Fibroblast of upper back skin (primary cell): ENCODE measurements around the gene CLPSL2.
A peak's percentile ranks its signal among the peaks of the same experiment; 100 is the strongest.

Experiments
- DNase-seq: peaks from one replicate; pipeline ENCODE4 v3.0.0-alpha.2; 2013

CLPSL2 gene

DNA sequence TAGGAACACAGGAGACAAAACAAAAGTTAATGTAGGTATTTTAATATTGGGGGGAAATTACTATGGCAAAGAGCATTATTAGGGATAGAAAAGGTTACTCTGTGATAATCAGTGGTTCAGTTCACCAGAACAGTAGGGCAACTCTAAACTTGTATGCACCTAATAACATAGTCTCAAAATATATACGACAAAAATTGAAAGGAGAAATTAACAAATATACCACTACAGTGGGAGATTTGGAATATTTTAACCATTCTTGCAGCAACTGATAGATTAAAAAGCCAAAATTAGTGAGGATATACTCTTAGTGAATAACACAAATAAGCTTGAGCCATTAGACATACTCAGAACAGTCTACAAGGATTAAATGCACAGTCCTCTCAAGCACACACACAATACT lies 28.5 kb upstream of the CLPSL2 start:
- DNase-seq, result no peak

DNA sequence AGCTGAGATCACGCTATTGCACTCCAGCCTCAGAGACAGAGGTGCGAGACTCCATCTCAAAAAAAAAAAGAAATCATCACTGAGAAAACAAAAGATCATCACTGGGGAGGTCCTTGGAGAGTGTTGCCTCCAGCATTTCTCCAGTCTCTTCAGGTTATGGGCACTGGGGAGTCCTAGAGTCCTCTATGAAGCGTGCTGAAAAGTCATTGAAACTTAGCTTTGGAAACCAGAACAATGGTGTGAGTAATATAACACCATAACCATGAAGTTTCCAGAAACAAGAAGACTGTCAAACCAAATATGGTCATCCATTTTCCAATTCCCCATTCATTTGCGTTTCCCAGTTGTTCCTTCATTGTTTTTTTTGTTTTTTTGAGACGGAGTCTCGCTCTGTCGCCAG lies 25.8 kb upstream of the CLPSL2 start:
- DNase-seq, result no peak

DNA sequence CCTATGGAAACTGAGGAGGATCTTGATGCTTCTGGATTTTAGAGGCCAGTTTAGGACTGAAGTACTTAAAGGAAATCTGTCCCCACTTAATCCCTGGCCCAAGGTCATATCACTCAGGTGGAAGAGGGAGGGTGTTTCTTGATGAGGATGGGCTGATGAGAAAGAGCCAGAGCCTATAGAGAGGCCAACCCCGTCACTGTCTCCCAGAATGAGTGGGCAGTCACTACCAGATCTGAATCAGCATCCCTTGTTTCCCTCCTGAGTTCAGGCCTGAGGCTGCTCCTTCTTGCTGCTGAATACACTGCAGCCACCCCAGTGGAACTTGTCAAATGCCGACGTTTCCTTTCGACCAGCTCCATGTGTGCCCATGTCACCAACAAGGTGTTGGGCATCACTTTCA lies 24.8 kb upstream of the CLPSL2 start:
- no peak for DNase-seq

DNA sequence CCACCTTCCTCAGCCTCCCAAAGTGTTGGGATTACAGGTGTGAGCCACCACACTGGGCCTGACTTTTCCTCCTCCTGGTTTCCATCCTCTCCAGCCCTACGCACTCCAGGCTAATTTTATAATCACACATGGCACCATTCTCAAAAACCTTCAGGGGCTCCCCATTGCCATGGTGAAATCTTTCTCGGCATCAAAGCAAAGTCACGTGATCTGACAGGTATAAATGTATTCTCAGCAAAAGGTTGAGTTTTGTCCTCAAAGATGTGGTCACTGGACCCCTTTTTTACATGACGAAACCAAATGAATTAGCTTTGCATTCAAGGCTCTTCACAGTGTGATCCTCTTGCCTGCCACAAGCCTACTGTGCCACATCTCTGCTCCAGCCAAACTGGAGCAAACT lies 24.1 kb upstream of the CLPSL2 start:
- DNase-seq, result no peak

DNA sequence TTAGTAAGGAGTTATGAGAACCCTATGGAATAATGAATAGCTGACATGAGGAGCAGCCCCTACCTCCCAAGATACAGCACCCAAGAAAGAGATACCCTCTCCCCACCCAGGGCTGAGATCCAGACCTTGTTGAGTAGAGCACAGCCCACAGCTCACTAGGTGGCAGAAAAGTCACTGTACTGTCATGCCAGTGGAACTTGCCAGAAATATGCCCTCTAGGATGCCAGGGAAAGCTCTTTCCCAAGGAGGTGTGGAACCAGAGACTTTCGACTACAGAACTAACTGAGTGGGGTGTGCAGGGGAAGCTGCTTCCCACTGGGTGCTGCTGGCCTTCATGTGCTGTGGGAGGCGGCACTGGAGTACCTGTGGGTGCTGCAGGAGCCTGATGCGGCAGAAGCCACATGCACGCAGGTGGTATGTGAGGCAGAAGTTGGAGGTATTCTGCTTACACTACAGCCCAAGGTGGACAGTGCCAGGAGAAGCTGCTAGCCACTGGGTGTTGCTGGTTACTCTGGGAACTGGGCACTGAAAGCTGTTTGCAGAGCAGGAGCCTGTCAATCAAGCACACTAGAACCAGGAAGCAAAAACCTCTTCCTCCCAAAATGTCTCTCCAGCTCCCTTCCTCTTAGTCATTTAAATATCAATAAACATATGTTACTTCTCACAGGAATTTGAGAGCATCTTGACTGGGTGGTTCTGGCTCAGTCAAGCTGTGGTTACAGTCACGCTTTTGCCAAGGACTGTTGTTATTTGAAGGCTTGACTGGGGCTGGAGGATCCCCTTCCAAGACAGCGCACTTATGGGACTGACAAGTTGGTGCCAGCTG lies 21.7 kb upstream of the CLPSL2 start:
- peak; percentile 11 for DNase-seq

DNA sequence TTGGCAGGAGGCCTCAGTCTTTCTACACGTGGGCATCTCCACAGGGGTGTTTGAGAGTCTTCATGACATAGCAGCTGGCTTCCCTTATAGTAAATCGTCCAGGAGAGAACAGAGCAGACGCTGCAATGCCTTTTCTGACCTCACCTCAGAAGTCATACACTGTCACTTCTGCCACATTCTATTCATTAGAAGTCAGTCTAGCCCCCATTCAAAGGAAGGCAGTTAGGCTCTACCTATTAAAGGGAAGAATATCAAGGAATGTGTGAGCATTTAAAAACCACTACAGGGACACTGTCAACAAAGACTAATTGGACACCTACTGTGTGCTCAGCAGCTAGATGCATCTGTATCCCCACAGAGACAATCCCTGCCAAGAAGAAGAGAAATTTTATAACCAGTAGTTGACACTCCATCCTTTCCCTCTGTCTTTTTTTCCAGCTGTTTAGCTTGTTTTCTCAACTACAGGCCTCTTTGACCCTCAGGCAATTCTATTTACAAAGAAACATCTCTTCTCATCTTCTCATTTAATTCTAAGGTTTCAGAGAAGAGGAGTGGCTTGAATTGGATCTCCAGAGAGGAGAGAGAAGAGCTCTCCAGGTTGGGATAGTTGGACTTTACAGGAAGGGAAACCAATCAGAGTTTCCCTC lies 21.0 kb upstream of the CLPSL2 start:
- DNase-seq, result no peak

DNA sequence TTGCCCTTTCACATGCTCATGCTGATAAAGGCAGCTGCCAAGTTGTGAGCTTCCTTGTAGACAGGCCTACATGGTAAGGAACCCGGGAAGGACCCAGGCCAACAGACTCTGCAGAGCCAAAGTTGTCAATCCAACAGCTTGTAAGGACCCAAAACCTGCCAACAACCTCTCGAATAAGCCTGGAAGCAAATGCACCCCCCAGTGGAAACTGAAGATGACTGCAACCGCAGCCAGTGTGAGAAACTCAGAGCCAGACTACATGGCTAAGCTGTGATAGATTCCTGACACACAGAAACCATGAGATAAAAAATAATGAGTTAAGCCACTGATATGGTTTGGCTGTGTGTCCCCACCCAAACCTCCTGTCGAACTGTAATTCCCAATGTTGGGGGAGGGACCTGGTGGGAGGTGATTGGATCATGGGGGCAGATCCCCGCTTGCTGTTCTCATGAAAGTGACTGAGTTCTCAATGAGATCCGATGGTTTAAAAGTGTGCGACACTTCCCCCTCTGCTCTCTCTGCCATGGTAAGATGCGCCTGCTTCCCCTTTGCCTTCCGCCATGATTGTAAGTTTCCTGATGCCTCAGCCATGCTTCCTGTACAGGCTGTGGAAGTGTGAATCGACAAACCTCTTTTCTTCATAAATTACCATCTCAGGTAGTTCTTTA lies 18.8 kb upstream of the CLPSL2 start:
- peak; percentile 22 for DNase-seq

DNA sequence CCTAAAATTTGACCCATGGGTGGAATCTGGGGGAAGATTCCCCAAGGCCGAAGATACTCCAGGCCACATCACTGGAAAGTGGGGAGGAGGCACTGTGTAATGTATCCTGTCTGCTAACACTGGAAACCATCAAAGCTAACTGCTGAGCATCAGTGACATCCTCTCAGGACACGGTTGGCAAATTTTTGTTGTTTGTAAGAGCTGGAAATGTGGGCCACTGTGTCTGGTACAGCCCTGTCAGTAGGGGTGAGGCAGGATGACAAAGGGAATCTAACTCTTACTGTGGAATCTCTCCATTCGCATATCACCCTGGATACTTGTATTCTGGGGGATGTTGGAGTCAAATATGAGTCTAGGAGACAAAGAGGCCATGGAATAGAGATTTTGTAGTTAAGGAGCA lies 17.0 kb upstream of the CLPSL2 start:
- no peak for DNase-seq

DNA sequence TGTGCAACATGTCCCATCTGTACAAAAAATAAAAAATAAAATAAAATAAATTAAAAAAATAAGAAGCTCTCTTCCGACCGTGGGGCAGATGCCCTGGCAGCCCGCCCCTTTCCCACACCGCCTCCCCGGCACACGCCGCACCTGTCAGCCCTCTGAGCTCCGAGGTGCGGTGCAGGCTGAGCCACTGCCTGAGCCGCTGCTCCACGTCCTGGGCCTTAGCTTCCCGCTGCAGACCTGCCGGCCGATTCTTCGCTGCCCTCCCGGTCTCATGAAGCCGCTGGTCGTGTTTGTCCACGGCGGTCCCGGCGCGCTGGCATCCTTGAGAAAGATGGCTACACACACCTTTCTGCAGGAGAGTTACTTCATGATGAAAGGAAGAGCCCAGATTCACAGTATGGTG lies 10.7 kb upstream of the CLPSL2 start:
- DNase-seq, result no peak

DNA sequence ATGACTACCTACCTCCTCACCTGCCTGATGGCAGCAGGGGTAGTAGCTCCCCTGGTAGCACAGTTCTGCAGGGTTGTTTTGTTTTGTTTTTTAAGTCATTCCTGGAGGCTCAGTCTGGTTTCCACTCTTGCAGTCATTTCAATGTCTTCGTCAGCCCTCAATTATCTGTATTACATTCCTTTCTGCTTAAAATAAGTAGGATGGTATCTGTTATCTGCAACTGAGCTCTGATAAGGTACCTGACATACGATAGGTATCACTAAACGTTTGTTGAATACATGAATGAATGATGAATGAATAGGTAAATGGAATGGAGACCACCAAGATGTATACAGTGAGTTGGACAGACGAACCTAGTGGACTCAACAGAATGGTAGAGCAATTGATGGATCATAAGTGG lies 7.2 kb upstream of the CLPSL2 start:
- no peak for DNase-seq

DNA sequence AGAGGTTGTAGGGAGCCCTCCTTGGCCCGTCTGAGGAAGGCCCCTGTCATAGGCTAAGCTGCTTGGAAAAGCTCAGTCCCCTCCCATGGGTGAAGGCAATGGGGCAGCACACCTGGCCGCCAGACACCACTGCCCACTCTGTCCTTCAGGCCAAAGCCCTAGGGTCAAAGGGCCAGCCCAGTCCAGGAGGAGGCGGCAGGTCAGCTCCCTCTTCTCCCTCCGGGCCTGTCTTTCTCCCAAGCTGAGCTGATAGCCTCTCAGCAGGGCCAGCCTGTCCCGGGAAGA lies 5.1 kb upstream of the CLPSL2 start:
- no peak for DNase-seq

DNA sequence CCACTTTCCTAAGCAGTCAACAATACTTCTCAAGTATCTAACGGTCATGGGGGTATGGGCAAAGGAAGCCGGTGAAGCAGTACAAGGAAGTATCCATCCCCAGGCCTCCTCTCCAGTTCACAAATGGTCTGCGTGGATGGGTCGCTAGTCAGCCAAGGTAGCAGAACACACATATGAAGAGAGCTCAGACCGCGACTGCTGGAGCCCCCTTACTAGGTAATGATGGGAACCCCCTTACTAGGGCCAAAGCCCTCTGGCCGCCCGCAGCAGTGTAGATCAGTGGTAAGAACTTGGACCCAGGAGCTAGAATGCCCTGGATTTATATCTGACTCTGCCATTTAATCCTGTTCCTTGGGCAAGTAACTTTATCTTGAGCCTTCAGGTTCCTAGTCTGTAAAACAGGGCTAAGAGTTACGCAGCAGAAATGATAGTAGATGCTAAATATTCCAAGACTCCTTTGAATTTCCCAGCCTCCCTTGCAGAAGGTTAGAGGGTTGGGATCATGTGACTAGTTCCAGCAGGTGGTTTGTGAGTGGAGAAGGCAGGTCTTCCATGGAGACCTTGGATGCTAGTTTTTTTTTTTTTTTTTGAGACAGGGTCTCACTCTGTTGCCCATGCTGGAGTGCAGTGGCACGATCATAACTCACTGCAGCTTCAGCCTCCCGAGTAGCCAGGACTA lies 2.1 kb upstream of the CLPSL2 start:
- DNase-seq, result no peak

DNA sequence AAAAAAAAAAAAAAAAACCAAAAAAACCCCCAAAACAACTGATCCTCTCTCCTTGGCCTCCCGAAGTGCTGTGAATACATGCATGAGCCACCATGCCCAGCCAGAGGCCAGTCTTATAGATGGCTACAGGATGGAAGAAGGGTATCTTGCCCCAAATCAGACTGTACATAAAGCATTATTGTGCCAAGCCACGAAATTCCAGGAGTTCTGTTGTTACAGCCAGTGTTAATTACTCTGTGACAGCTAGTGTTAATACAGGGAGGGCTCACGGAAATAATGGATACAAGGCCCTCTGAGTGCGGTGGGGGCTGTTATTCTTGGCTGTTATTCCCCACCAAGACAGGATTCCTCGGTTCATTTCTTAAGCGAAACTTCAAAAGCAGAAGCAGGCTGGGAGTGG lies 1.4 kb upstream of the CLPSL2 start:
- no peak for DNase-seq

DNA sequence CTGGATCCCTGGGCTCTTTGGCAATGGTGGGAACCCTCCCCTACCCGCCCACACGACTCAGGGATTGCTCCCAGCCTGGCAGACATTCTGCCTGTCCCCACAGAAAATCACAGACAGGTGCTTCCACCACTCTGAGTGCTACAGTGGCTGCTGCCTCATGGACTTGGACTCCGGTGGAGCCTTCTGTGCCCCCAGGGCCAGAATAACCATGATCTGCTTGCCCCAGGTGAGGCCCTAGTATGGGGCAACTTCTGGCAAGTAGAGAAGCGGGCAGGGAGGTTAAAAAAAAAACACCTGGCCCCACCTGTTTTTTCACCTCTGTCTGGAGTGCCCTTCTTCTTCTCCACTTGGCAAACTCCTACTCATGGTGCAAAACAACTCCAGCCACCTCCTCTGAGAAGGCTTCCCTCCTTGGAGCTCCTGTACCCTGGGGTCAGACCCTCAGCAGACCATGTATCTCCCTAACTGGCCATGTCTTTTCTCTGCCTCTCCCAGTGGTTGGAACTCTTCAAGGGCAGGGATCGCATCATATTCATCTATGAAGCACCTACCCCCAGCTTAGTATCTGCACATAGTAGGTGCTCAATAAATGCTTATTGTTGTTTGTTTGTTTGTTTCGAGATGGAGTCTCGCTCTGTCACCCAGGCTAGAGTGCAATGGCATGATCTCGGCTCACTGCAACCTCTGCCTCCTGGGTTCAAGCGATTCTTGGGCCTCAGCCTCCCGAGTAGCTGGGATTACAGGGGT lies 1.1 kb downstream of the CLPSL2 start:
- no peak for DNase-seq

DNA sequence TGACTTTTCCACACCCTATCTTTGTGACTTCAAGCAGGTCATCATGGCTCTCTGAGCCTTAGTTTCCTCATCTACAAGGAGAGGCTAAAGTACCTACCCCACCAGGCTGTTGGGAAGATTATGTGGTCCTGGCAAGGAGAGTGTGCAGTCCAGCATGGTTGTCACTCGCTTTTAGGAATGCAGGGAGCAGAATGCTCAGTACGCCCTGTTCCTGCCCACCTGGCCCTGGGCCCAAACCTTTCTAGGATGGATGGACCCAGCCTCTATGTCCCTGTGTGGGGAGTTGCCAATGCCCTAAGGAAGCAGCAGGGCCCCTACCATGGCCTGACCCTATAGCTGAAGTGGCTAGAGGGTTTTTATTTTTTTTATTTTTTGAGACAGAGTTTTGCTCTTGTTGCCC lies 2.0 kb downstream of the CLPSL2 start:
- no peak for DNase-seq

DNA sequence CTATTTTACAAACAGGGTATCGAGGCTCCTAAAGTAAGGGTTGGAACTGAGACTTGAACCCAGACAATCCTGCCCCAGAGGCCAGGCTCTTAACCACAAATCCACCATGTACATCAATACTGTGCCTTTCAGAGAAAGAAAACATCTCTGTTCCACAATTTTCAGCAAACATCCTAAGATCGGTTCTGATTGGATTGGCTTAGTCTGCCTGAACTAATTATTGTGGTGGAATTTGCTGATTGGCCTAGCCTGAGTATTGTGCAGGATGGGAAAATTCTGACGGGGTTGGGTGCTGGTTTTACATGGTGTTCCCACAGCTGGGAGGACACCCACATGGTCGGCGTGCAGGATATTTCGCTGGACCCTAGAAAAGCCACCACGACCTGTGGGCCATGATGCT lies 4.3 kb downstream of the CLPSL2 start, which contains the start of gene CLPSL1:
CLPSL1 (plus strand) TSS at position 301 of the 400 bp plus-strand sequence; CDS start at position 393, 92 bp downstream.
- no peak for DNase-seq

DNA sequence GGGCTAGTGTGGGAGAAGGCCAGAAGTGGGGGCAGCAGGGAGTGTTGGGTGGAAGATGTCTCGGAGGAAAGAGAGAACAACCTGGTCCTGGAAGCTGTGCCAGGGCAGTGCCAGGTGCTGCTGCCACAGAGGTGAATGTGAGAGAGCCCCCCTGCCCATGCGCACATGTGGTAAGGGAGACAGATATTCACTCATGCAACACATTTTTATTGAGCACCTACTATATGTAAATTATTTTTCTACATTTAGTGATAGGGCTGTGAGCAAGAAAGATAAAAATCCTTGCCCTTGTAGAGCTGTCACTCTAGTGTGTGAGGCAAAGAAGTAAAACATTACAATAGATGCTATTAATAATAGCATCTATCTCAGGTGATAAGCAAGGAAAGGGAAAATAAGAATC lies 4.9 kb downstream of the CLPSL2 start:
- DNase-seq, result no peak

DNA sequence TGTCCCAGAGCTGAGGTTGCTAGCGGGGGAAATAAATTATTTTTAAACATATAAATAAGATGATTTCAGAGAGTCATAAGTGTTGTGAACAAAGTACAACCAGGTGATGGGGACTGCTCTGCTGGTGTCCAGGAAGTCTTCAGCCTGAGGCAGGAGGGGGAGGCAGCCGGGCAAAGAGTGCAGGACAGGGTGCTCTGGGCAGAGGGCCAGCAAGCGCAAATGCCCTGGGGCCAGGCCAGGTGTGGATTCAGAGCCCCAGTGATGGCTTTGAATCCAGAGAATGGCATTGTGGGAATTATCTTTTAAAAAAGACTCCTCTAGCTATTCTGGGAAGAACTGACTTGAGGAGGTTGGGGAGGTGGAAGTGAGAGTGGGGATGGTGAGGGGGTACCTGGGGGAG lies 6.0 kb downstream of the CLPSL2 start:
- DNase-seq, result no peak

DNA sequence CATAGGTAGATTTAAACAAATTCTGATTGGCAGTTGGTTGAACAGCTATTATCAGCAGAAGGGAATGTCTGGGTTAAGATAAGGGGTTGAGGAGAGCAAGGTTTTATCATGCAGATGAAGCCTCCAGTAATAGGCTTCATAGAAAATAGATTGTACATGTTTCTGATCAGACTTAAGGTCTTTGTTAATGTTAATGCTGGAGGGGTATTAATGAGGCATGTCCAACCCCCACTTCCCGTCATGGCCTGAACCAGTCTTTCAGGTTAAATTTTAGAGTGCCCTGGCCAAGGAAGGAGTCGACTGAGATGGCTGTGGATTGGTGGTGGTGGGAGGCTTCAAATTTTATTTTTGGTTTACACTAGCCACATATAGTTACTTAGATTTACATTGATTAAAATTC lies 7.8 kb downstream of the CLPSL2 start:
- DNase-seq, result no peak

DNA sequence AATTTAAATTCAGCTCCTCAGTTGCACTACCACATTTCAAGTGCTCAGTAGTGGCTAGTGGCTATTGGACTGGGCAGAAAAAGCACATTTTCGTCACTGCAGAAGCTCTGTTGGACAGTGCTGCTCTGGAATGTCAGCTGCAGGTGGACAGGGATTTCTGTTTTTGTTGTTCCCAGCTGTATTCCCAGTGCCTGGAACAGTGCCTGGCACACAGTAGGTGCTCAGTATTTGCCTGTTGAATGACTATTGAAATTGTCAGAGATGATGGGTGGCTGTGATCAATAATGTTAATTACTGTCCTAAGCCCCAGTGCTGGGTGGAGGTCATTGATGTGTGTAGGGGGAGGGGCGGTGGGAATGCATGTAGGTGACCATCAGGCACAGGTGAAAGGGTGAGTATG lies 9.9 kb downstream of the CLPSL2 start:
- DNase-seq, result no peak

DNA sequence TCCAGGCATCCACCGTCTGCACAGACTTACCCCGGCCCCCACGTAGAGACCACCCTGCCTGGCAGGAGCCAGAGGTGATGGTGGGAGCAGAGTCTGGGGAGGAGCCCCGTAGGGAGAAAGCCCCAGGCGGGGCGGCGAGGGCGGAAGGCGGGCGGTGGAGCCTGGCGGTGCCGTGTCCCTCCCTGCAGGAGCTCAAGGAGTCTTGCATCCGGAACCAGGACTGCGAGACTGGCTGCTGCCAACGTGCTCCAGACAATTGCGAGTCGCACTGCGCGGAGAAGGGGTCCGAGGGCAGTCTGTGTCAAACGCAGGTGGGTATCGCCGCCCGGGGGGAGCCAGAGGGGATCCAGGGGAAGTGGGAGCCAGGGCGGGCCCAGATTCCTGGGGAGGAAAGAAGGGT lies 10.4 kb downstream of the CLPSL2 start:
- DNase-seq, result no peak

DNA sequence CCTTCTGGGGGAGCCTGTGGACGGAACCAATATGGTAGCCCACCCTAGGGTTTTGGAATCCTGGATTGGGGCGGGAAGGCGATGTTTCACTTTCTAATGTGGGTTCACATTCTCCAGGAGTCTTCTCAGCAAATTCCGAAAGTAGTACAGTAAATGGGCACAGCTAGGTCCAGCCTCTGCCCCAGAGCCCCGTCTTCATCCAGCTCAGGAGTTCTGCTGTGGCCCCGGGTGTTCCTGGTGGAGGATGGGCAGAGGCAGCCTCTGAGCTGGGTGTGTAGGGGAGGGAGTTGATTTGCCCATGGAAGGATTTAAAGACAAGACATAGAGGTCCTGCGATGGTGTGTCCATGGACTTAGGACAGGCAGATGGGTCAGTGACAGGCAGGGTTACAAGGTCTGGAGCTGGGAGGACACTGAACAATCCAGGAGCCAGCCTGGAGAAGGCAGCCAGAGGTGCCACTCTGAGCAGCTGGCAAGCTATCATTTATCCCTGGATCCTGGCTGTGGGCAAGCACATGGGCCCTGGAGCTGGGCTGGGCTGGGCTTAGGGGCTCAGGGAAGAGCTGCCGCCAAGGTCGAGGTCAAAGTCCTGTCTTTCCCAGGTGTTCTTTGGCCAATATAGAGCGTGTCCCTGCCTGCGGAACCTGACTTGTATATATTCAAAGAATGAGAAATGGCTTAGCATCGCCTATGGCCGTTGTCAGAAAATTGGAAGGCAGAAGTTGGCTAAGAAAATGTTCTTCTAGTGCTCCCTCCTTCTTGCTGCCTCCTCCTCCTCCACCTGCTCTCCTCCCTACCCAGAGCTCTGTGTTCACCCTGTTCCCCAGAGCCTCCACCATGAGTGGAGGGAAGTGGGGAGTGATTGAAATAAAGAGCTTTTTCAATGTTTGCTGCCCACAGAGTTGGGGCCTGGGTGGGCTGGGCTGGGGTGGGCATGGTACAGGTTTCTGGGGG lies 11.1 kb downstream of the CLPSL2 start:
- DNase-seq, result no peak
